Measurements from ENCODE around the gene PATE1.

DNA sequence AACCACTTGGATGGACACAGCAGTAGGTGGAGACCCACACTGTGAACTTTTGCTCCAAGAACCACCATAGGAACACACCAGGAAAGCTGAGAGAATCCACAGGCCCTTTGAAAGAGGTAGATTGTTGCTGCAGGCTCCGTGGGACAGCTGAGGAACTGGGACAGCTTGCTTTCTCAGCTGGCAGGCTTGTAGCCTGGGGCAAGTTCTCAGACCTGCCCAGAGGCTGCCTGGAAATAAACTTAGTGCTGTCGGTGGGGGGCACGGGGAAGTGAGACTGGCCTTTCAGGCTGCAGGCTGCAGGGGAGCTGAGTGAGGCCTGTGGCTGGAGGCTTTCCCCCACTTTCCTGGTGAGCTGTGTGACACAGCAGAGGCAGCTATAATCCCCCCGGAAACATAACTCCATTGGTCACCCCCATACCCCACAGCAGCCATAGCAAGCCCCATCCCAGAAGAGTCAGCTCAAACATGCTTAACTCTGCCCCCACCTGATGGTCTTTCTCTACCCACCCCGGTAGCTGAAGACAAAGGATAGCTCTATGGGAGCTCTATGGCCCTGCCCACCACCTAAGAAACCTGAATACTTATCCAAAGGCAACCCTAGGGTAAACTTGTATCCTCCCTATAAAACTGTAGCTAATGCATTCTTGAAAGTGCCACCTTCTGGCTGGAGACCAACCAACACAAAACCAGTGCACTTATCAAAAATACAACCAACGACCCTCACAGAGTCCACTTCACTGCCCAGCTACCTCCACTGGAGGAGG is 44.0 kb upstream of the PATE1 start:
- TF ChIP-seq, protein P1, sequence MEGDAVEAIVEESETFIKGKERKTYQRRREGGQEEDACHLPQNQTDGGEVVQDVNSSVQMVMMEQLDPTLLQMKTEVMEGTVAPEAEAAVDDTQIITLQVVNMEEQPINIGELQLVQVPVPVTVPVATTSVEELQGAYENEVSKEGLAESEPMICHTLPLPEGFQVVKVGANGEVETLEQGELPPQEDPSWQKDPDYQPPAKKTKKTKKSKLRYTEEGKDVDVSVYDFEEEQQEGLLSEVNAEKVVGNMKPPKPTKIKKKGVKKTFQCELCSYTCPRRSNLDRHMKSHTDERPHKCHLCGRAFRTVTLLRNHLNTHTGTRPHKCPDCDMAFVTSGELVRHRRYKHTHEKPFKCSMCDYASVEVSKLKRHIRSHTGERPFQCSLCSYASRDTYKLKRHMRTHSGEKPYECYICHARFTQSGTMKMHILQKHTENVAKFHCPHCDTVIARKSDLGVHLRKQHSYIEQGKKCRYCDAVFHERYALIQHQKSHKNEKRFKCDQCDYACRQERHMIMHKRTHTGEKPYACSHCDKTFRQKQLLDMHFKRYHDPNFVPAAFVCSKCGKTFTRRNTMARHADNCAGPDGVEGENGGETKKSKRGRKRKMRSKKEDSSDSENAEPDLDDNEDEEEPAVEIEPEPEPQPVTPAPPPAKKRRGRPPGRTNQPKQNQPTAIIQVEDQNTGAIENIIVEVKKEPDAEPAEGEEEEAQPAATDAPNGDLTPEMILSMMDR (IDR thresholded peaks at IDR 0.05), result no peak
- TF ChIP-seq EP300 (IDR thresholded peaks at IDR 0.05) (no peak), POLR2A (IDR thresholded peaks at IDR 0.05) (no peak), POLR2AphosphoS5 (IDR thresholded peaks at IDR 0.05) (no peak)

Measured in suprapubic skin (tissue), 4 donors.